Measurements from ENCODE around the gene FCGR3A.
"Not testable (repeated sequence)": the region's sequence is repeated elsewhere in the genome, so short reads cannot be mapped to it uniquely, and the experiment has no call there.

DNA sequence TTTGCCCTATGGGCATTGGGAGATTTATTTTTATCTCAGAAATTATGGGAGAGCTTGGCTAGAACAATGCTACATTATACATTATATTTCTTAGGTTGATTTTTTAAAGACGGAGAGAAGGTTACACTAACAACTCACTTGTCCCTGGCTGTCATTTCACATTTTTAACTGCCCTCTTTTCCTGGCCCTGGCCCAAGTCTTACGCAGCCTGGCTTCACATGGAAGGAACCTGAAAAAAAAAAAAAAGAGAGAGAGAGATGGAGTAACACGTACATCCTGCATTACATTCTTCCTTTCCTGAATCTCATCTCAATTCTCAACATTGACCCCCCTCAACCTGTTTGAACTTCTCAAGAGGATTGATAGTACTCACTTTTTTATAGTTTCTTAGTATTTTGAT is 21.1 kb downstream of the FCGR3A start:
- TF ChIP-seq, protein P1, sequence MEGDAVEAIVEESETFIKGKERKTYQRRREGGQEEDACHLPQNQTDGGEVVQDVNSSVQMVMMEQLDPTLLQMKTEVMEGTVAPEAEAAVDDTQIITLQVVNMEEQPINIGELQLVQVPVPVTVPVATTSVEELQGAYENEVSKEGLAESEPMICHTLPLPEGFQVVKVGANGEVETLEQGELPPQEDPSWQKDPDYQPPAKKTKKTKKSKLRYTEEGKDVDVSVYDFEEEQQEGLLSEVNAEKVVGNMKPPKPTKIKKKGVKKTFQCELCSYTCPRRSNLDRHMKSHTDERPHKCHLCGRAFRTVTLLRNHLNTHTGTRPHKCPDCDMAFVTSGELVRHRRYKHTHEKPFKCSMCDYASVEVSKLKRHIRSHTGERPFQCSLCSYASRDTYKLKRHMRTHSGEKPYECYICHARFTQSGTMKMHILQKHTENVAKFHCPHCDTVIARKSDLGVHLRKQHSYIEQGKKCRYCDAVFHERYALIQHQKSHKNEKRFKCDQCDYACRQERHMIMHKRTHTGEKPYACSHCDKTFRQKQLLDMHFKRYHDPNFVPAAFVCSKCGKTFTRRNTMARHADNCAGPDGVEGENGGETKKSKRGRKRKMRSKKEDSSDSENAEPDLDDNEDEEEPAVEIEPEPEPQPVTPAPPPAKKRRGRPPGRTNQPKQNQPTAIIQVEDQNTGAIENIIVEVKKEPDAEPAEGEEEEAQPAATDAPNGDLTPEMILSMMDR (conservative IDR thresholded peaks at IDR 0.05; ENCODE audit: low read depth, low read length): not testable (repeated sequence)
- not testable (repeated sequence) for TF ChIP-seq EZH2 (IDR thresholded peaks at IDR 0.05; ENCODE audit: low read length, unreplicated experiment); EZH2phosphoT487 (IDR thresholded peaks at IDR 0.05; ENCODE audit: borderline replicate concordance, low read length)
